HG02852 (cell line): Measurements from ENCODE around the gene USP9X.
A peak's percentile ranks its signal among the peaks of the same experiment; 100 is the strongest.
"Not testable (repeated sequence)": the region's sequence is repeated elsewhere in the genome, so short reads cannot be mapped to it uniquely, and the experiment has no call there.

Experiments used
- ATAC-seq: cut with Tn5 transposase; IDR thresholded peaks from one replicate; pipeline ENCODE4 v1.9.1; 2021; ENCODE audit warnings: mild to moderate bottlenecking, moderate library complexity; ENCODE audit not compliant: unreplicated experiment

The USP9X gene

GRCh38 chrX:41084893-41085511, at the start of gene USP9X:
USP9X (plus strand) TSS chrX:41085445; CDS start chrX:41123629, 38,184 bp downstream.
- ATAC-seq: peak; percentile 57

GRCh38 chrX:41035582-41035981, 49.7 kb upstream of the USP9X start:
- no peak for ATAC-seq

GRCh38 chrX:41036668-41037326, 48.4 kb upstream of the USP9X start:
- ATAC-seq: no peak

- ATAC-seq: no peak
Measured at GRCh38 chrX:41043196-41043595, 42.0 kb upstream of the USP9X start.

GRCh38 chrX:41043674-41044345, 41.4 kb upstream of the USP9X start:
- ATAC-seq: no peak

- ATAC-seq: no peak
Measured at GRCh38 chrX:41045960-41046567, 39.2 kb upstream of the USP9X start.

- no peak for ATAC-seq
Measured at GRCh38 chrX:41047878-41048534, 37.2 kb upstream of the USP9X start.

GRCh38 chrX:41050359-41050758, 34.9 kb upstream of the USP9X start:
- ATAC-seq: no peak

GRCh38 chrX:41051288-41051687, 34.0 kb upstream of the USP9X start:
- no peak for ATAC-seq

- no peak for ATAC-seq
Measured at GRCh38 chrX:41055740-41056139, 29.5 kb upstream of the USP9X start.

GRCh38 chrX:41063276-41063675, 22.0 kb upstream of the USP9X start:
- not testable (repeated sequence) for ATAC-seq

GRCh38 chrX:41064018-41064417, 21.2 kb upstream of the USP9X start:
- ATAC-seq: no peak

- no peak for ATAC-seq
Measured at GRCh38 chrX:41066391-41066790, 18.9 kb upstream of the USP9X start.

GRCh38 chrX:41066969-41067368, 18.3 kb upstream of the USP9X start:
- no peak for ATAC-seq

- ATAC-seq: no peak
Measured at GRCh38 chrX:41067721-41068120, 17.5 kb upstream of the USP9X start.

- ATAC-seq: no peak
Measured at GRCh38 chrX:41076742-41077141, 8.5 kb upstream of the USP9X start.

GRCh38 chrX:41081821-41082220, 3.4 kb upstream of the USP9X start:
- no peak for ATAC-seq

GRCh38 chrX:41082783-41083182, 2.5 kb upstream of the USP9X start:
- no peak for ATAC-seq

- peak; percentile 61 for ATAC-seq
Measured at GRCh38 chrX:41084044-41084892, 977 bp upstream of the USP9X start.

GRCh38 chrX:41085512-41085877, 250 bp downstream of the USP9X start:
- peak; percentile 34 for ATAC-seq
